Osteoblast (primary cell): Measurements from ENCODE around the gene HK3. TPM values are rescaled to one million over a fixed set of nuclear protein-coding genes. Genes with fewer than 3 reads are reported as not detected.

Source experiments
- DNase-seq: peaks from one replicate; pipeline ENCODE4 v3.0.0; 2011; ENCODE audit warnings: low spot score, mixed read lengths; ENCODE audit not compliant: insufficient read length; ENCODE audit errors: missing footprints
- H2AFZ ChIP-seq: 2 replicates; pipeline ENCODE4 v1.6.0; 2011; ENCODE audit warnings: mild to moderate bottlenecking, low read length
- H3K27ac ChIP-seq: 2 replicates; pipeline ENCODE4 v1.5.1; 2011; ENCODE audit warnings: mild to moderate bottlenecking, low read depth, low read length, moderate library complexity
- H3K27me3 ChIP-seq: 2 replicates; pipeline ENCODE4 v1.6.0; 2012; ENCODE audit warnings: mild to moderate bottlenecking, control low read depth, inconsistent platforms, low read length, moderate library complexity; ENCODE audit not compliant: insufficient read depth
- H3K36me3 ChIP-seq: 2 replicates; pipeline ENCODE4 v1.5.1; 2011; ENCODE audit warnings: mild to moderate bottlenecking, low read length, control low read depth, moderate library complexity; ENCODE audit not compliant: insufficient read depth
- H3K4me1 ChIP-seq: 2 replicates; pipeline ENCODE4 v1.5.1; 2011; ENCODE audit warnings: mild to moderate bottlenecking, low read length, control low read depth, moderate library complexity; ENCODE audit not compliant: insufficient read depth
- H3K4me2 ChIP-seq: 2 replicates; pipeline ENCODE4 v1.6.0; 2011; ENCODE audit warnings: mild to moderate bottlenecking, low read length; ENCODE audit not compliant: insufficient read depth
- H3K4me3 ChIP-seq: fragments of 200-600 bp; sonication (generic); 3 replicates; pipeline ENCODE4 v1.5.1; 2012; ENCODE audit warnings: mild to moderate bottlenecking, low read length, inconsistent platforms; ENCODE audit not compliant: insufficient read depth
- H3K79me2 ChIP-seq: 2 replicates; pipeline ENCODE4 v1.6.0; 2012; ENCODE audit warnings: mild to moderate bottlenecking, low read length, control low read depth, inconsistent platforms; ENCODE audit not compliant: insufficient read depth
- H3K9me3 ChIP-seq: 2 replicates; pipeline ENCODE4 v1.5.1; 2011; ENCODE audit warnings: low read depth, low read length, control low read depth
- H4K20me1 ChIP-seq: 2 replicates; pipeline ENCODE4 v1.6.0; 2012; ENCODE audit warnings: mild to moderate bottlenecking, low read length, control low read depth; ENCODE audit not compliant: insufficient read depth
- CTCF ChIP-seq: IDR thresholded peaks from 2 replicates; pipeline ENCODE4 v1.5.1; 2011; ENCODE audit warnings: mild to moderate bottlenecking, low read depth, low read length, moderate library complexity; ENCODE audit errors: extremely low read depth
- total RNA-seq: library from RNA; depleted of rRNA; stranded (reverse); fragments of >200 nt; gene quantifications from 2 replicates; pipeline ENCODE4 v1.2.3, GENCODE V29; 2012

The HK3 gene
- total RNA-seq, 1 donor: 1.8 TPM

- H3K9me3 ChIP-seq: no peaks in the 10 kb centered on the region
- H4K20me1 ChIP-seq: peaks cover 13% of the 10 kb centered on the region
- no peaks in the 10 kb centered on the region for H3K79me2 ChIP-seq
- peaks cover 16% of the 10 kb centered on the region for H3K36me3 ChIP-seq
- no peaks in the 10 kb centered on the region for H3K4me1 ChIP-seq
- H3K27me3 ChIP-seq: no peaks in the 10 kb centered on the region
- no peak overlapping the region for H3K4me3 ChIP-seq
- TF ChIP-seq CTCF: no peak
- H3K27ac ChIP-seq: no peak overlapping the region
- no peak for DNase-seq
- H2AFZ ChIP-seq: no peak overlapping the region
- no peak overlapping the region for H3K4me2 ChIP-seq
Observed at GRCh38 chr5:176912115-176912514, 13.0 kb upstream of the HK3 start.

DNA sequence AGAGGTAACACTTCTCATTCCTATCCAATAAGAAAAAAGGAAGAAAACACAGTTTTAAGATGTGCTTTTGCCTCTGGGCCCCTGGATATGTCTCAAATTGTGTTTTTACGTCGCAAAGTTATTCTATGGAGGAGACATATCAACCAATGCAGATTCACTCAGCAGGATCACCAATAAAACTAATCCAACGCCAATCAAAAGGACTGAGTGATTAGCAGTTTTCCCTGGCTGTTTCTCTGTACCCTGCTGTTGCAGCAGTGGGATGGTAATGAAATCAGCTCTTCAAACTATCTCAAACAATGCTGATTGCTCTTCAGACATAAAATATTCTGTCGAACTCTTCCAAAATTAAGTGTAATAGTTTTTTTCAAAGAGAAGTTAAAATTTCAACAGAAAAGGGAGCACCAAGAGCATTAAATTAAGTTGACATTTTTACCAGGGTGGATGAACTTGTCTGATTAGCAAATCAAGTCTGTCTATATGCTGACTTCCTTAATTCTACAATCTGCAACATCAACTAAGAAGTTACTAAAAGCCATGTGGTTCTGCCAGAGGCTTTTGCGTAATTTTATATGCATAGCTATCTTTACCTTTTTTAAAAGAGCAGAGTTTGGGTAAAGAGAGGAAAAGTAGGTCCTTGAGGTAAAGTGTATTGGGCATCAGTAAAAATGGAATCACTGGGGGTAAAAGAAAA lies 9.7 kb upstream of the HK3 start:
- Histone ChIP-seq H3K9me3 (no peaks in the 10 kb centered on the region), H4K20me1 (peaks cover 11% of the 10 kb centered on the region), H2AFZ (no peak overlapping the region), H3K4me1 (no peaks in the 10 kb centered on the region), H3K4me2 (no peak overlapping the region), H3K4me3 (no peak overlapping the region), H3K27me3 (no peaks in the 10 kb centered on the region), H3K27ac (no peak overlapping the region), H3K79me2 (no peaks in the 10 kb centered on the region), H3K36me3 (peaks cover 48% of the 10 kb centered on the region)
- no peak for TF ChIP-seq CTCF
- no peak for DNase-seq

GRCh38 chr5:176906796-176907195 lies 7.7 kb upstream of the HK3 start:
- no peak overlapping the region for H2AFZ ChIP-seq
- H3K4me1 ChIP-seq: no peaks in the 10 kb centered on the region
- no peaks in the 10 kb centered on the region for H3K9me3 ChIP-seq
- no peak overlapping the region for H3K27ac ChIP-seq
- H3K79me2 ChIP-seq: no peaks in the 10 kb centered on the region
- TF ChIP-seq CTCF: no peak
- peaks cover 63% of the 10 kb centered on the region for H3K36me3 ChIP-seq
- H3K4me2 ChIP-seq: no peak overlapping the region
- H4K20me1 ChIP-seq: peaks cover 6% of the 10 kb centered on the region
- H3K27me3 ChIP-seq: no peaks in the 10 kb centered on the region
- no peak overlapping the region for H3K4me3 ChIP-seq
- DNase-seq: no peak

- no peak overlapping the region for H3K4me2 ChIP-seq
- no peaks in the 10 kb centered on the region for H3K27me3 ChIP-seq
- H3K27ac ChIP-seq: no peak overlapping the region
- H3K9me3 ChIP-seq: no peaks in the 10 kb centered on the region
- H2AFZ ChIP-seq: no peak overlapping the region
- H3K79me2 ChIP-seq: no peaks in the 10 kb centered on the region
- no peak for DNase-seq
- peaks cover 63% of the 10 kb centered on the region for H3K36me3 ChIP-seq
- no peak overlapping the region for H3K4me3 ChIP-seq
- no peak for TF ChIP-seq CTCF
- H3K4me1 ChIP-seq: no peaks in the 10 kb centered on the region
- H4K20me1 ChIP-seq: peaks cover 6% of the 10 kb centered on the region
Observed at GRCh38 chr5:176906126-176906525, 7.0 kb upstream of the HK3 start.
